Stimulated activated CD4-positive, alpha-beta T cell treated with anti-CD3 and anti-CD28 coated beads, TNF-alpha, amount 100 ng/mL, for 4 hours (primary cell): ENCODE measurements around the gene CHN2.

ENCODE experiments used
- DNase-seq, 3 experiments: peaks; one replicate each; pipeline ENCODE4 v3.0.0-alpha.2; 2020; ENCODE audit warnings: low read depth in 3 of 3

The CHN2 gene

GRCh38 chr7:29308424-29308823, 113.8 kb downstream of the CHN2 start:
- no peak for DNase-seq

GRCh38 chr7:29309041-29309854, 114.7 kb downstream of the CHN2 start:
- no peak for DNase-seq

- DNase-seq, result no peak
Measured at GRCh38 chr7:29310625-29311024, 116.0 kb downstream of the CHN2 start.

DNA sequence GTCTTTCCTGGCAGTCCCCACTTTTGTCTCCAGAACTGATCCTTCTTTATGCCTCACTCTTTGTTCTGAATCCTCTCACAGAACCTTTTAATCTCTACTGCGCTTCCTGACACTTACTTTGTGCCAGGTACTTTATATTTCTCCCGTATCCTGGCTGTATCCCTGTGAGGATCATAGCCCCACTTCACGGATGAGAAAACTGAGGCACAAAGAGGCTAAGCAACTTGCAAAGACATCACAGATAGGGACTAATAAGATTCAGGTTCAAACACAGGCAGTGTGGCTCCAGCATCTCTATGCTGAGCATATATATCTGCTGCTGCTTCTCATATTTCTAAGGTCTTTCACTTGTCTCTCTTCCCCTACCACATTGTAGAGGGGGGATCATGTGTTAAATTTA, 116.7 kb downstream of the CHN2 start:
- no peak for DNase-seq

DNA sequence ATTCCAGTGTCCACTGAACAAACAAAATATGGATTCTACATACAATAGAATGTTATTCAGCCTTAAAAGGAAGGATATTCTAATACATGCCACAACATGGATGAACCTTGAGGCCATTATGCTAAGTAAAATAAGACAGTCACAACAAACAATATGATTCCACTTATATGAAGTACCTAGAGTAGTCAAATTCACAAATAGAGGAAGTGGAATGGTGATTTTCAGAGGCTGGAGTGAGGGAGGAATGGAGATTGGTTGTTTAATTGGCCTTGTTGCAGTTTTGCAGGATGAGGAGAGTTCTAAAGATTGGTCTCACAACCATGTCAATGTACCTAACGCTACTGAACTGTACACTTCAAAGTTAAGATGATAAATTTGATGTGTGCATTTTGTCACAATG, 119.6 kb downstream of the CHN2 start:
- no peak for DNase-seq

DNA sequence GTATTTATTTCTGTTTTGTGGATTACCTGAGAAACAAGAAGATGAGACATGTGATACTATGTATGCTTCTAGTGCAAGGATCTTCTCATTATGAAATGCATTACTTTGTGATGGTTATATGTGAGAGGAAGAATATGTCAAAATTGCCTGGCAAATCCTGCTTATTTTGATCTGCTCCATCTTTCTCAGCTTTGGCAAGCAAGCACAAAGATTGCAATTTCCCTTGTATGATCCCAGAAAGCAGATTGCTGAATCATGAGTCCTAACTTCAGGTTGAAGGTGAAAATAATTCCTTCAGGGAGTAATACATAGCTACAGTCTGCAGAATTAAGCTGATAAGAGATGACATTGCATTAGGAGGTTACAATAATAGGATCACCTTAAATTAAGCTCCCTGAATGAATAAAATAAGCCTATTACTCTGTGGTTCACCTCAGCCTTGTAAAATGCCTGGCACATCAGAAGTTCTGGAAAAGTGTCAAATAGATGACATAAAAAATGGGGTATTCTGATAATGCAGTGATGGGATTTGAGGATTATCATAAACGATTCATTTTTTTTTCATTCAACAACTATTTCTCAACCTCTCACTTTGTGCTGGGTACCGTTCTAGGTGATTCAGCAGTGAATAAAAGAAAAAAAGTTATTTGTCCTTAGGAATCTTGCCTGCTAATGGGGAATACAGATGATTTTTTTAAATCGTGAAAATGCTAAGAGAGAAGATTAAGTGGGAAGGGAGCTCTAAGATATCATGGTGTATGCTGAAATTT, 120.7 kb downstream of the CHN2 start:
- DNase-seq, result no peak

GRCh38 chr7:29315892-29316270, 121.3 kb downstream of the CHN2 start:
- no peak for DNase-seq

DNA sequence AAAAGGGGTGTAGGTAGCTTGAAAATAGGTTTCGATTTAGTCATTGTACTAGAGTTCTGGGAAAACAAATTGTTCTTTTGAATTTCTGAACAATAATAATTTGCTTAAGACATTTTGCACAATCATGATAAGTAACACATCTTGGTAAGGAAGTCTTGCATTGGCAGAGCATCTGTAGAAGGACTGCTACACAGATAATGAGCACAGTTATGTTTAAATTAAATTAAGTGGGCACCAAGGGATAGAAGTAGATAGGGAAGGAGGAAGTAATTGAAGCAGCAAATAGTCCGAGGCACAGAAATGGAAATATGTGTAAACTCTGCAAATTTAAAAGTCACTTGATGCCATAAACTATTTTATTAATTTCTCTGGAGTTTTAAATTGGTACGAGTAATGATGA, 122.4 kb downstream of the CHN2 start:
- DNase-seq, result no peak

GRCh38 chr7:29318853-29319718, 124.5 kb downstream of the CHN2 start:
- no peak for DNase-seq

DNA sequence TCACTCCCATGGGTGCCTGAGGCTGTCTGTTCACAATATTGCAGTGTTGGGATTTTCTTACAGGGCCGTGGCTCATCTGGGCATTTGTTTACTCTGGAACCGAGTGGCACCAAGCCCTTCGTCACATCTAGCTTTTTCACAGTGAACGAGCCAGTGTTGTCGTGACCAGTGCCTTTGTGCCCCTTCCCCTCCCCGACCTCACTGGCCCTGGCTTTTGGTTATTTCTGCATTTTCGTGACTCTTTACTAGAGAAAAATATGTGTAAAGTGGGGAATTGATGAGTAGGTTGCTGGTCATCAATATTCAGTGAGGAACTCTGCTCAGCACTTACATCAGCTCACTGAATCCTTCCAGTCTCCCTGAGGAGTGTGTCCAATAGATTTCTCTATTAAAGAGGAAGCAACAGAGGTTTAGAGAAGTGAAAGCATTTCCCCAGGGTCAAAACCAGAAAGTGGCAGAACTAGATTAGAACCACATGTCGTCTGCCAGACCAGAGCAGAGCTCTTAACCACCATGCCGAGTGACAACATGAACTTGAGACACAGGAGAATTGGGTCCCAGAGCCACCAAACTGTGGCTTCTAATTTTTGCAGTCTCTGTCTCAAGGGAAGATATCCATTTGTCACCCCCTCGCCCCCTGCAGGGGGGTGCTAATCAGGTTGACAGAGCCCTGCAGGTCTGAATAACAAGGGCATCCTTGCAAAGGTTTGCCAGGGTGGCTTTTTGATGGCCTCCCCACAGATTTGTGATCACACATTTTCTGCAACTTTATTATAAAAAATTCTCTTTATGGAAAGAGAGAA, 125.3 kb downstream of the CHN2 start:
- DNase-seq, result no peak

DNA sequence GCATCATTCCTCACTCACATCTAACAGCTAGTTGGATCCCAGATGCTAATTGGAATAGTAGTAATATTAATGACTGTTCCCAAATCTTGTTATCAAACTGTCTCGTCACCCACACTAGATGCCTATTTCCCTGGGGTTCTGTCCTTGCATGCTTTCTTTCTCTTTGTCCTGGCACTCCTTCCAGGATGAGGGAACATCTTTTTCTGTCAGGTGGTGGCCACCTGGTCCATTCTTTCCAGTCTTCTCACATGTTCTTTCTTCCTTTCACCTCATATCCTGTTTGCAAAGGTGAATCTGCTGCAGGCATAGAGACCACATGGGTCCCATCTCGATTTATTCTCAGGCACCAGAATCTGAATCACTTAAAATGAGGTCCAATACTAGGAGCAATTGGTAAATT, 126.0 kb downstream of the CHN2 start:
- DNase-seq, result no peak

DNA sequence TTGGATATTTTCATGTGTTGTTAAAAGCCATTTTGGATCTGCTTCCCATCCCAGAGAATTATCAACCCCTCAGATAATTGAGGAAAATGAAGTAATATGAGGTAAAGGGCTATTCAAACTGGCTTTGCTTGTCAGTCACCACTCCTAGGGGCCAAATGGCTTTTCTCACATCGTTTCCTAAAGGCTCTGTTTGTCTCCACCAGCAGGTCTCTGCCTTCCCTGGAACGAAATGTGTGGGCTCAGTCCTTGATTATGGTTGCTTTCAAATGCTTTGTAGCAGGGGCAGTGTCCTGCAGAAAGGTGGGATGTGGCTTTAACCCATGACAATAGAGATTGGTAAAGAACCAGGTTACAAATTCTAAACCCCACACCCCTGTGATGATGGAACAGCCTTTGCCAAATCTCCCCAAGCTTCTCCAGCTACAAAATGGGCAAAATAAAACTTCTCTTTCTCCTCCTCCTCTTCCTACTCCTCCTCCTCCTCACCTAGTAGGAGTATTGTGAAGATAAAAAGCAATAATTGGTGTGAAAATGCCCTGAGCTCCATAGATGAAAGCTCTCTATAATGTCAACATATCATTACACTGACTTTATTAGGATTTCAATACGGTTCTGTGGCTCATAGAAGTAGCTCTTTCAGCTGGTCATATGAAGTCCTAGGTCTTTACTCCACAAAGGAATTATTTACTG, 127.6 kb downstream of the CHN2 start:
- no peak for DNase-seq

GRCh38 chr7:29325476-29325875, 130.9 kb downstream of the CHN2 start:
- no peak for DNase-seq

GRCh38 chr7:29326864-29327263, 132.3 kb downstream of the CHN2 start:
- DNase-seq, result no peak

DNA sequence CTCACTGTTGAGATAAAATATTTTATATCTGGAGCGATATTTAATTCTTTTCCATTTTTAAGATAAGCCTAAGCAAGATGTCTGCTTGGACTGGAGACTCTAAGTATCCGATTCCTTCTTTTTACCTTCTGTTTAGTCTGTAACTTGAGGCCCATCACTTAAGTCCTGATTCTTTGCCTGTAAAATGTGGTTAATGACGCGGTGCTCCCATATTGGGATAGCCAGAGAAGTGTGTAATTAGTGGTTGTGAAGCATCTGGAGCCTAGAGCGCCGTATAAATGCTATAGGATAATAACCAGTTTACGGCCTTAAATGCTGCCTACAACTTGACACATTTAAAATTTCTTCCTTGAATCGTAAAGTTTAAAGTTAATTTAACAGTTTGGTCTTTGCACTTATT, 132.9 kb downstream of the CHN2 start:
- DNase-seq, result no peak

DNA sequence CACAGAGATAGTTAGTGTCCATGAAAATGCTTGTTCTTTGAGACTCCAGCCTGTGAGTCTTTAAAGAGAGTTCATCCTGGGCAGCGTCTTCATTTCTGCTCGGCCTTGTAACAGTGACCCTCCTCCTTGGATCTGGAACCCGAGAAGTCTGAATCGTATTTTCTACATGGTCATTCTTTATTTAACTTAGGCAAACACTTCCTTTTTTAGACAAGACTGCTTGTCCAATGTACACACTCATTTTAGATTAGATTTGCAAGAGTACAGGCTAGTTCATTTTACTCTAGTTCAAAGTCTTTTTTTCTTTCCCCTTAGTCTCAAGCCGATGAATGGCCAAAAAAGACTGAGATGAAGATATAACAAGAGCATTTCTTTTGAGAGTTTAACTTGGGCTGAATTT, 133.5 kb downstream of the CHN2 start:
- no peak for DNase-seq

DNA sequence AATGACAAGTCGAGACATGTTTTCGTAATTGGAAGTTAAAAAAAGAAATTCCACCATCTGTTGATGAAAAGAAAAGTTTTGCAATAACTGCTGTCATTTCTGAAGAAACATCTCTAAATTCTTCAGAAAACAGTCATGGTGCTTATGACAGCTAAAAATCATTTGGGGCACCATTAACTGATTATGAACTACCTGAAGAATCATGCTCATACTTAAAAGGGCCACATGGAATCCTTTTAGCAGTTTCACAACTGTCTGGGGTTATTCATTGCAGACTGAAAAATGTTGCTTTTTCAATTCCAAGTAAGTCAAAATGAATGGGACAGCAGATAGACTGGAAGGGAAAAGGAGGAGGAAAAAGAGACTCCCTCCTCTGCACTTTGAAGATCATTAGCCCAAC, 134.2 kb downstream of the CHN2 start:
- no peak for DNase-seq

DNA sequence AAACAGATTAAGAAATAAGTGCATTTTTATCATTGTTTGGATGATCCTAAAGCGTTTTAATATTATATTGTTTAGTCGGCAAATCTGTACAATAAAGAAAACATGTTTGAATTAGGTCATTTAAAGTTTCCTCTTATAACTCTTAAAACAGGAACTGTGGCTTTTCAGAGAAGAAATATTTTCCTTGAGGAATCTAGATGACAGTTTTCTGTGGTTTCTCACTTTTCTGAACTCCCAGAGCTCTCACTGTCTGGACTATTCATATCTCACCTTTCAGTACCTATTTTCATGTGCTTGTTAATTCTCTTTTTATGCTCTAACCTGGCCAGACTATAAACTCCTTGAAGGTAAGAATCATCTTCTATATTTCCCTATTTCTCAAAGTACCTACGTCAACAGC, 135.1 kb downstream of the CHN2 start:
- no peak for DNase-seq

DNA sequence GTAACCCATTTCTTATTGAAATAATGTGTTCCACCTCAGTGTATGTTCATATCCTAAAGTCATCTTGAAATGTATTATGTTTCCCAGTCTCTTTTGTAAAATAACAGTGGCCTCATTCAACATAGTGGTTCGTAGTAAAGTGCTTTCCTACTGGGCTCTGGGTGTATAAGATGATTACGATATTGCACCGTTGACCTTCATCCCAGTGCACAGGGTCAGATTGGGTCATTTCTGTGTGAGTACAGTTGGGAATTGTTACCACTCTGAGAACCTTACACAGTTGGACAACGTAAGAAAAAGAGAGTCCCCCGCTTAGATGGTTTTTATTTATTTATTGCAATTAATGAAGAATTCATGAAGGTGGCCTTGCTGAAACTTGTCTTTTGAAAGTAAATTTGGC, 135.6 kb downstream of the CHN2 start:
- no peak for DNase-seq

DNA sequence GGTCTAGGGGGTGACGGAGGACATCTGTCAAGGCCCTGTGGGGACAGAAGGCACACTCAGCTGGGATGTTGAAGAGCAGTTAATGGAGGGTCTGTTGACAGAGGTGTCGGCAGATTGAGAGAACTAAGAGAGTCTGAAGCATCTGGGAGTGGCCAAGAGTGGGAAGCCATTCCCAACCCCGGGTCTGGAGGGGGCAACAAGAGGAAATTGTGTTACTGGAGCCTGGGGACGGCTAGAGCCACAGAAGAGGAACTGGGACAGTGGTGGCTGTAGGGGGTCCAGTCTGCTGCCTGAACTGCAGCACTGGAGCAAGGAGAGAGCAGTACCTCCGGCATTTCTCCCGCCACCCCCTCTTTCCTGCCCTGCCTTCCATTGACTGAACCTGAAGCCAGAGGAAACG, 136.6 kb downstream of the CHN2 start:
- DNase-seq, result no peak
